Measurements from ENCODE around the gene NPAS3. TPM values are rescaled to one million over a fixed set of nuclear protein-coding genes. Genes with fewer than 3 reads are reported as not detected.

NPAS3 gene
- total and polyA plus RNA-seq, 2 of the 8 experiments (the other 6 are each of a cell fraction or from before 2014, with no cell fraction given), result 0.11 to 0.60 TPM

GRCh38 chr14:33271216-33271615, 332.5 kb downstream of the NPAS3 start (continued):
- TF ChIP-seq, protein P1, sequence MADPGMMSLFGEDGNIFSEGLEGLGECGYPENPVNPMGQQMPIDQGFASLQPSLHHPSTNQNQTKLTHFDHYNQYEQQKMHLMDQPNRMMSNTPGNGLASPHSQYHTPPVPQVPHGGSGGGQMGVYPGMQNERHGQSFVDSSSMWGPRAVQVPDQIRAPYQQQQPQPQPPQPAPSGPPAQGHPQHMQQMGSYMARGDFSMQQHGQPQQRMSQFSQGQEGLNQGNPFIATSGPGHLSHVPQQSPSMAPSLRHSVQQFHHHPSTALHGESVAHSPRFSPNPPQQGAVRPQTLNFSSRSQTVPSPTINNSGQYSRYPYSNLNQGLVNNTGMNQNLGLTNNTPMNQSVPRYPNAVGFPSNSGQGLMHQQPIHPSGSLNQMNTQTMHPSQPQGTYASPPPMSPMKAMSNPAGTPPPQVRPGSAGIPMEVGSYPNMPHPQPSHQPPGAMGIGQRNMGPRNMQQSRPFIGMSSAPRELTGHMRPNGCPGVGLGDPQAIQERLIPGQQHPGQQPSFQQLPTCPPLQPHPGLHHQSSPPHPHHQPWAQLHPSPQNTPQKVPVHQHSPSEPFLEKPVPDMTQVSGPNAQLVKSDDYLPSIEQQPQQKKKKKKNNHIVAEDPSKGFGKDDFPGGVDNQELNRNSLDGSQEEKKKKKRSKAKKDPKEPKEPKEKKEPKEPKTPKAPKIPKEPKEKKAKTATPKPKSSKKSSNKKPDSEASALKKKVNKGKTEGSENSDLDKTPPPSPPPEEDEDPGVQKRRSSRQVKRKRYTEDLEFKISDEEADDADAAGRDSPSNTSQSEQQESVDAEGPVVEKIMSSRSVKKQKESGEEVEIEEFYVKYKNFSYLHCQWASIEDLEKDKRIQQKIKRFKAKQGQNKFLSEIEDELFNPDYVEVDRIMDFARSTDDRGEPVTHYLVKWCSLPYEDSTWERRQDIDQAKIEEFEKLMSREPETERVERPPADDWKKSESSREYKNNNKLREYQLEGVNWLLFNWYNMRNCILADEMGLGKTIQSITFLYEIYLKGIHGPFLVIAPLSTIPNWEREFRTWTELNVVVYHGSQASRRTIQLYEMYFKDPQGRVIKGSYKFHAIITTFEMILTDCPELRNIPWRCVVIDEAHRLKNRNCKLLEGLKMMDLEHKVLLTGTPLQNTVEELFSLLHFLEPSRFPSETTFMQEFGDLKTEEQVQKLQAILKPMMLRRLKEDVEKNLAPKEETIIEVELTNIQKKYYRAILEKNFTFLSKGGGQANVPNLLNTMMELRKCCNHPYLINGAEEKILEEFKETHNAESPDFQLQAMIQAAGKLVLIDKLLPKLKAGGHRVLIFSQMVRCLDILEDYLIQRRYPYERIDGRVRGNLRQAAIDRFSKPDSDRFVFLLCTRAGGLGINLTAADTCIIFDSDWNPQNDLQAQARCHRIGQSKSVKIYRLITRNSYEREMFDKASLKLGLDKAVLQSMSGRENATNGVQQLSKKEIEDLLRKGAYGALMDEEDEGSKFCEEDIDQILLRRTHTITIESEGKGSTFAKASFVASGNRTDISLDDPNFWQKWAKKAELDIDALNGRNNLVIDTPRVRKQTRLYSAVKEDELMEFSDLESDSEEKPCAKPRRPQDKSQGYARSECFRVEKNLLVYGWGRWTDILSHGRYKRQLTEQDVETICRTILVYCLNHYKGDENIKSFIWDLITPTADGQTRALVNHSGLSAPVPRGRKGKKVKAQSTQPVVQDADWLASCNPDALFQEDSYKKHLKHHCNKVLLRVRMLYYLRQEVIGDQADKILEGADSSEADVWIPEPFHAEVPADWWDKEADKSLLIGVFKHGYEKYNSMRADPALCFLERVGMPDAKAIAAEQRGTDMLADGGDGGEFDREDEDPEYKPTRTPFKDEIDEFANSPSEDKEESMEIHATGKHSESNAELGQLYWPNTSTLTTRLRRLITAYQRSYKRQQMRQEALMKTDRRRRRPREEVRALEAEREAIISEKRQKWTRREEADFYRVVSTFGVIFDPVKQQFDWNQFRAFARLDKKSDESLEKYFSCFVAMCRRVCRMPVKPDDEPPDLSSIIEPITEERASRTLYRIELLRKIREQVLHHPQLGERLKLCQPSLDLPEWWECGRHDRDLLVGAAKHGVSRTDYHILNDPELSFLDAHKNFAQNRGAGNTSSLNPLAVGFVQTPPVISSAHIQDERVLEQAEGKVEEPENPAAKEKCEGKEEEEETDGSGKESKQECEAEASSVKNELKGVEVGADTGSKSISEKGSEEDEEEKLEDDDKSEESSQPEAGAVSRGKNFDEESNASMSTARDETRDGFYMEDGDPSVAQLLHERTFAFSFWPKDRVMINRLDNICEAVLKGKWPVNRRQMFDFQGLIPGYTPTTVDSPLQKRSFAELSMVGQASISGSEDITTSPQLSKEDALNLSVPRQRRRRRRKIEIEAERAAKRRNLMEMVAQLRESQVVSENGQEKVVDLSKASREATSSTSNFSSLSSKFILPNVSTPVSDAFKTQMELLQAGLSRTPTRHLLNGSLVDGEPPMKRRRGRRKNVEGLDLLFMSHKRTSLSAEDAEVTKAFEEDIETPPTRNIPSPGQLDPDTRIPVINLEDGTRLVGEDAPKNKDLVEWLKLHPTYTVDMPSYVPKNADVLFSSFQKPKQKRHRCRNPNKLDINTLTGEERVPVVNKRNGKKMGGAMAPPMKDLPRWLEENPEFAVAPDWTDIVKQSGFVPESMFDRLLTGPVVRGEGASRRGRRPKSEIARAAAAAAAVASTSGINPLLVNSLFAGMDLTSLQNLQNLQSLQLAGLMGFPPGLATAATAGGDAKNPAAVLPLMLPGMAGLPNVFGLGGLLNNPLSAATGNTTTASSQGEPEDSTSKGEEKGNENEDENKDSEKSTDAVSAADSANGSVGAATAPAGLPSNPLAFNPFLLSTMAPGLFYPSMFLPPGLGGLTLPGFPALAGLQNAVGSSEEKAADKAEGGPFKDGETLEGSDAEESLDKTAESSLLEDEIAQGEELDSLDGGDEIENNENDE (IDR thresholded peaks at IDR 0.05; ENCODE audit: insufficient replicate concordance, low read length), result no peak
- TF ChIP-seq SP4 (IDR thresholded peaks at IDR 0.05; ENCODE audit: low read length), result no peak
- TF ChIP-seq CBX5 (IDR thresholded peaks at IDR 0.05; ENCODE audit: low read depth, low read length), result no peak
- TF ChIP-seq MAX (IDR thresholded peaks at IDR 0.05), result no peak
- TF ChIP-seq SP2 (IDR thresholded peaks at IDR 0.05; ENCODE audit: low read length), result no peak
- no peak for TF ChIP-seq SIRT6 (IDR thresholded peaks at IDR 0.05; ENCODE audit: low read length)

Data from H1 (cell line).